ENCODE data around the gene PLEKHD1.

Gene PLEKHD1

DNA sequence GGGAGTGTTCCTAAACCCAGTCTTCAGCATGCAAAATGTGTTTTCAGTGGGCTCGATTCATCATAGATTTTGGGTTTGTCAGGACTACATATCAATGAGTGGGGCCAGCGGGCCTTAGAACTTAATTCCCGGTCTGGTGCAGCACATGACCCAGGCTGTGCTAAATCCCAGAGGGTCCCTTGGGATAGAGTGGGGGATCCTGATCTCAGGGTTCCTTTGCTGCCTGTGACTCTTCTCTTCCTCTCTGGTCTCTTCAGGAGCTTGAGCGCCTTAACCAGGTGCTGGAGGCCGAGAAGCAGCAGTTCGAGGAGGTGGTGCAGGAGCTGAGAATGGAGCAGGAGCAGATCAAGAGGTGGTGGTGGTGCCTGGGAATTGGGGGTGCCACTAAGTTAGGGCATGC, 37.5 kb downstream of the PLEKHD1 start:
- no peak for DNase-seq

DNA sequence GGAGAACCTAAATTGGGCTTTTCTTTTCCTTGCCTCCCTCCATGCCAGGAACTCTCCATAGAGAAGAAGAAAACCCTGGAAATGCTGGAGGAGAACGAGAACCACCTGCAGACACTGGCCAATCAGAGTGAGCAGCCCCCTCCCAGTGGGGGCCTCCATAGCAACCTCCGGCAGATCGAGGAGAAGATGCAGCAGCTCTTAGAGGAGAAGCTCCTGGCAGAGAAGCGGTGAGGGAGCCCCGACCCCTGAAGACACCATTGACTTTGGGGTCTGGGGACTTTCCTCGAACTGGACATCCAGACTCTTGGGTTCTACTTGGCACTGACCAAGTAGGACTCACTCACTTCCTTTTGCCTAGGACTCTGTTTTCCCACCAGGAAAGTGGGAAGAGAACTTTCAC, 41.4 kb downstream of the PLEKHD1 start:
- no peak for DNase-seq

- no peak for DNase-seq
Measured at GRCh38 chr14:69527635-69528034, 43.1 kb downstream of the PLEKHD1 start.

GRCh38 chr14:69528143-69528542, 43.6 kb downstream of the PLEKHD1 start:
- DNase-seq, result no peak

DNA sequence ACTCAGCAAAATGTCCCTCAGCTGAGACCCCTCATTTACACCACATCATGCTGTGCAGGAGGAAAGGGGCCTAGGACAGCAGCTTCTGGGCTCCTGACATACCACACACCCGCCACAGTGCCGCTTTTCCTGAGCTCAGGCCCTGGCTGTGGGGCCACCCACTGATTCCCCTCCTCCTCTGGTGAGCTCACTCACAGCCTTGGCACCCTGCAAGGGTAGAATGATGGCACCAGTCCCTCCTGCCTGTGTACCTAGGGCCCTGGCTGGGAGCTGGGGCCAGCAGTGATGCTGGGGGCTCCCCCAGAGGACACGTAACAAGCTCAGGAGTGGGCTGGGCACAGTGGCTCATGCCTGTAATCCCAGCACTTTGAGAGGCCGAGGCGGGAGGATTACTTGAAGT, 44.4 kb downstream of the PLEKHD1 start:
- DNase-seq, result no peak

DNA sequence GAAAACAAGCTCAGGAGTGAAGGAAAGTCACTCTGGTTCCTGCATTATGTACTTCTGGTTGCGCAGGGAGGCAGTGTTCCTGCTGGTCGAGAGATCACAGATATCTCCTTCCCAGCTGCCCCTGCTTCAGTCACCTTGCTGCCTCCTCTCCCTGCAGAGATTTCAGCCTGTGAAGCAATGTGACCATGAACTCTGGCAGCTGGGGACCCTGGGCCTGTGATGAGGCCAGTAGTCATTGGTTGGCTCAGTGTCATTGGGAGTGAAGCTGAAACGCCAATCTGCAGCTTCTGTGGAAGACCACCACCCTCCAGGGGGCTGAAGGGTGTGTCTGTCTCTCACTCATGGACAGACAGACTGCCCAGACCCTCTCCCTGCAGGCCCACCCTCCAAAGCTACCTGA, 45.0 kb downstream of the PLEKHD1 start:
- DNase-seq, result no peak

DNA sequence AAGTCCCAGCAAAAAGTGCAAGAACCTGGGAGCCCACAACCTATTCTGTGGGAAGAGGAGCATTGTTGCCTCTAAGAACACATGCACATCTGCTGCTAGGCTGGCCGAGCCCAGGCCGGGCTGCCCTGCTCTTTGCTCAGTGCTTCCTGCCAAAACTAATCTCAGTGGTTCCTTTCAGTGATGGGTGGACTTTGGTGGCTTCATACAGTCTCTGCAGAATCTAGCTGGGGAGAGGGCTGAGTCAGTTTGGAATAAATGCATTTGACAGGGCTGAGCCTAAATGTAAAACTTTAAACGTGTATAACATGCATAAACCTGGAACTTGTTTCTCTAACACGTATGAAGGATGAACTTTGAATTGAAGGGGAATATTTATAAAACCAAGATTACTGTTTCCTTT, 45.6 kb downstream of the PLEKHD1 start:
- no peak for DNase-seq

DNA sequence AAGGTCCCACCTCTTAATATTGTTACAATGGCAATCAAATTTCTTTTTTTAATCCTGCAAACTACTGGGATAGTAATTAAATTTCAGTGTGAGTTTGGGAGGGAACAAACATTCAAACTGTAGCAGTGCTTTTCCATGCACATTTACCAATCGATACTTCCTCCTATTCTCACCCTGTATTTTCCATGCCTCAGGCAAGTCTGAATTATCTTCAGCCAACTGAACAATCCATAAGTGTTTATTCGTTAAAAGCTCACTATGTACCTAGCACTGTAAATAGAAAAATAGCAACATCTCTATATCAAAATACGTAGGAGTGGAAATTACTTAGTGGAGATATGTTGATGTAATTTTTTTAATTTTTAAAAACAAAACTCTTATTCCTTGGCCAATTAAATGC, 46.6 kb downstream of the PLEKHD1 start:
- no peak for DNase-seq

- no peak for DNase-seq
Measured at GRCh38 chr14:69532561-69533340, 48.2 kb downstream of the PLEKHD1 start.

DNA sequence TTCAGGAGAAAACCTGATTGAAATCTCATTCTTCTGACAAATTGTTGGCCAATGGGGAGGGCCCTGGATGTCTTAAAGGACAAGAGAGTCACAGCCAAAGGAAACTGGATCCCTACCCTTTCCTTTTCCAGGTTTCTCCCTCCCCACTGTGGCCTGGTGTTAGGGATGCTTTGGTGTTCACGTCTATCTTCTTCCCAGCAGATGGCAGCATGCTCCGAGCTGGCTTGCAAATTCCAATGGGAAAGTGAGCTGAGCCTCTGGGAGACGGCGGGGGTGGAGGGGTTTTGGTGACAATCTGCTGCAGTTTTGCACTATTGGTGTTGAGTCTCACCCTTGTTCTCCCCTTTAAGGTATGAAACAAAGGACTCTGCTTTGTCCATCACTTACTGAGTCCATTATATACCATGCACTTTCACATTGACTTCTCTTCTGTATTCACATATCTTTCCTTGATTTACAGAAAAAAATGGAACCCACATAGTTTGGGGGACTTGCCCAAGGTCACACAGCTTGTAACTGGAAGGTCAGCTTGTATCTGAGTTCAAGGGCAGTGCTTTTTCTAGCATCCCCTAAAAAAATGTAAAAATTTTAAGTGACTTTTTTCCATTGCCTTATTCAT, 50.8 kb downstream of the PLEKHD1 start:
- DNase-seq, result peak; percentile 27

DNA sequence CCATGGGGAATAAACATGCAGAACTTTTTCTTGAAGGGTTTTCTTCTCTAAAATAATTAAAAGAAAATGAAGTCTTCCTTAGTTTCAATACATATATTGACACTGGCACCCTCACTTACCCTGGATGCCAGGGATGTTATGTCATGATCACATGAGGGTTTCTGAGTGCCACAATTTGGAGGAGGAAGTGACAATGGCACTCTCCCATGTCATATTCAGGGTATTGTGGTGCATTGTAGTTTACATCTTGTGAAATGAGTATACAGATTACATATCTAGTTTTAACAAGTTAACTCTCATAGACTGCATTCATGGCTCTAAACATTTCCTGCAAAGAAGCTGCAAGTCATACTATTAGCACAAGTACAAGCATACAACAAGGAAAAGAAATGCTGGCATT, 52.4 kb downstream of the PLEKHD1 start:
- DNase-seq, result no peak

GRCh38 chr14:69537900-69538299, 53.4 kb downstream of the PLEKHD1 start:
- no peak for DNase-seq

DNA sequence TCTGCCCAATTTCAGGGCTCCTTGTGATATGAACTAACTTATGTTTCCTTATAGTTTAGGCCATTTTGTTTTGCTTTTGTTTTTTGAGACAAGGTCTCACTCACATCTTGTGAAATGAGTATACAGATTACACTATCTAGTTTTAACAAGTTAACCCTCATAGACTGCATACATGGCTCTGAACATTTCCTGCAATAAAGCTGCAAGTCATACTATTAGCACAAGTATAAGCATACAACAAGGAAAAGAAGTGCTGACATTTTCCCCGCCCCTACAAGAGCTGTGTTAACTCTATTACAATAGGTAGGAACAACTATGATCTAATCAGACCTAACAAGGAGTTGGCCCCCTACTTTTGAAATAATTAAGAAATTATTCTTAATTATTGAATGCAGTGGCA, 54.2 kb downstream of the PLEKHD1 start:
- no peak for DNase-seq

DNA sequence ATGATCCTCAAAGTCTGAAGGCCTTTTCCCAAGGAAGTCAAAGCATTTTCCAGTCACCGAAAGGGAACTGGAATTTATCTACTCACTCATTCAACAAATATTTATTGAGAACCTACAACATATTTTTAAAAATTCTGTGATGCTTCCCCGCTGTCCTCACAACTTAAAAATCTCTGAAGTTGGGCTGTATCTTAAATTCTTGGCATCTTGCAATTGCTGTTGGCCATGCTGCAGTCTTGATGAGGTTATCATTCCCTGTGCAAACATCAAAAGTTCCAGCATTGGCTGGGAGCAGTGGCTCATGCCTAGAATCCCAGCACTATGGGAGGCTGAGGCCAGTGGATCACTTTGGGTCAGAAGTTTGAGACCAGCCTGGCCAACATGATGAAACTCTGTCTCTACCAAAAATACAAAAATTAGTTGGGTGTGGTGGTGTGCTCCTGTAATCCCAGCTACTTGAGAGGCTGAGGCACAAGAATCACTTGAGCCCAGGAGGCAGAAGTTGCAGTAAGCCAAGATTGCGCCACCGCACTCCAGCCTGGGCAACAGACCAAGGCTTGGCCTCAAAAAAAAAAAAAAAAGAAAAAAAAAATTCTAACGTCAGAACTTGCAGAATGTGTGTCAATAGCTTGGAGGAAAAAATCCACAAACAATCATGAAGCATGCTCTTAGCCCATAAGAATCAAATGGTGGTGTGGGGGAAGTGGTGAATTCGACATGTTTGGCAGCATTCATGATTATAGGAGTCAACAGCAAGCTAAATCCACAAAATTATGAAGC, 55.3 kb downstream of the PLEKHD1 start:
- DNase-seq, result no peak

DNA sequence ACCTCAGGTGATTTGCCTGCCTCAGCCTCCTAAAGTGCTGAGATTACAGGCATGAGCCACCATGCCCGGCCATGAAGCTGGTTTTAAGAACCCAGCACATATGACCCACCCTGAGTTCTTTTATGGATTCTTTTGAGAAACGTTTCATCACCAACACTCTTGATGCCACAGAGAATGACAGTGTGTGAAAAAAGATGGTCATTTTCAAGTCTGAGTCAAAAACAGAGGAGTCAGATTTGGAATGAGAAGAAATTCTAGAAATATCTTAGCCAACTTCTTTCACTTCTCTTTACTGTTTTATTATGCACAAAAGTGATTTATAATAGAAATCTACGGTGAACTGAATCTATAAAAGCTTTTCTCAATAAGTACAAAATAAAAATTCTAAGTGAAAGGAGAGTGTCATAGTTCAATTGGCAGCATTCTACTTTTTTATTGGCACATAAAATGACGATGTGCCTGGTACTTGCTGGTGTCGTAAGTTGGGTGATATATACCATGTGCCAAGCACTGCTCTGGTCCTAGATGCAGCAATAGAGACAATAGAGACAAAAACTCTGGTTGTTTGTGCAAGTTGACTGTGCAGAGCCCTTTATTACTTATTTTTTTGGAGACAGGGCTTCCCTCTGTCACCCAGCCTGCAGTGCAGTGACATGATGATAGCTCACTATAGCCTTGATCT, 56.3 kb downstream of the PLEKHD1 start:
- no peak for DNase-seq

GRCh38 chr14:69542311-69542710, 57.8 kb downstream of the PLEKHD1 start:
- DNase-seq, result no peak

GRCh38 chr14:69543341-69544115, 59.0 kb downstream of the PLEKHD1 start:
- DNase-seq, result no peak

DNA sequence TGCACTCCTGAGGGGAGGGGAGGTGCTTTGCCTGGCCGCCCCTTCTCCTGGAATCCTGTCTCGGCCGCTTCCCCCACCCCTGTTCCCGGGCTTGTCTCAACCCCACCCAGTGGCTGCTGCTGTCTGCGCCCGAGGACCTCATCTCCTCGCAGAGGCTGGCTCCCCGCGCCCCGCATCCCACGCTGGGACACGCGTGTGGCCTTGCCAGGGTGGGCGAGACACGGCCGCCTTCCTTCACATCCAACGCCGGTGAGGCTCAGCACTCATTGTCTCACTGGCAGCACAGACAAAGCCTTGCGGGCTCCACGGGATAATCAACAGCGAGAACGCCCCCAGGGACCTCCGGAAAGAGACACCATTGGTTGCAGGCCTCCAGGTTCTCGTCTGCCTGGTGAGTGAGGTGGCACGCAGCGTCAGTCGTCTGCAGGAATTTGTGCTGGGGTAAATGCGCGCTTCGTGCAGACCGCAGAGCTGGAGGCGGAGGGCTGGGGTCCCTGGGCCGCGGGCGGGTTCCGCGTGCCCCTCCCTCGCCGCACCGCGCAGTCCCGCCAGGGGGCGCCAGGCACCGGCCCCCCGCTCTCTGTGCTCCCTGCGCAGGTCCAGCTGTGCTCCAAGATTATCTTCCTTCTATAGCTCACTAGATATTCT, 63.3 kb downstream of the PLEKHD1 start:
- no peak for DNase-seq

GRCh38 chr14:69548566-69548965, 64.0 kb downstream of the PLEKHD1 start:
- DNase-seq, result no peak

DNA sequence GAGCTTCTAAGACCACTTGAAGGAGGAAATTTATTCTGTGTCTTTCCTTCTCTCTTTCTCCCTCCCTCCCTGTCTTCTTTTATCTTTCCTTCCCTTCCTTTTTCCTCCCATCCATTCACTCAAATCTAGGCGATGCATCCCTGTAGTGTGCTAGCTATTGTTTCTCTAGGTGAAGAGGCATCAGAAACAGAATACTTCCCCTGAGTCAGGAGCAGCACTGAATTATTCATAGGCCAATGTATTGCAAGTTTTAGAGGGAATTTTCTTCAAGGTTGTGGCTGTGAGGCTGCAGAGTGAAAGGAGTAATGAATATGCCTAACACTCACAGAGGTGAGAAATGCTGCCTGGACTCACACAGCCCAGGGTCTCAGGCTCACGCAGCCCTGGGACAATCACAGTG, 67.0 kb downstream of the PLEKHD1 start:
- no peak for DNase-seq

DNA sequence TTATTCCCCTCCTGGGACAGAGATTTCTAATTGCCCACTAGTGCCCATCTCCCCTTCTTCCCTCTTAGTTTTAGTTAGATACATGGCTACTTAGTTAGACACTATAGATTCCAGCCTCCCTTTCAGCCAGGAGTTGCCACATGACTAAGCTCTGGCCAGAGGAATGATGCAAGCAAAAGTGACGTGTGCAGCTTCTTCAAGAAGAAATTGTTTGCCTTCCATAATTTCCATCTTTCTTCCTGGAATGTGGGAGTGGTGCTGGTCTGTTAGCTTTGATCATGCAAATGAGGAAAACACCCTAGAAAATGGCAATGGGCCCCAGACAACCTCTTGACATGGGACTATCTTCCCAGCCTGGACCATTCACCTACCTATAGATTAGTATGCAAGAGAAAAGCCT, 68.7 kb downstream of the PLEKHD1 start:
- no peak for DNase-seq

DNA sequence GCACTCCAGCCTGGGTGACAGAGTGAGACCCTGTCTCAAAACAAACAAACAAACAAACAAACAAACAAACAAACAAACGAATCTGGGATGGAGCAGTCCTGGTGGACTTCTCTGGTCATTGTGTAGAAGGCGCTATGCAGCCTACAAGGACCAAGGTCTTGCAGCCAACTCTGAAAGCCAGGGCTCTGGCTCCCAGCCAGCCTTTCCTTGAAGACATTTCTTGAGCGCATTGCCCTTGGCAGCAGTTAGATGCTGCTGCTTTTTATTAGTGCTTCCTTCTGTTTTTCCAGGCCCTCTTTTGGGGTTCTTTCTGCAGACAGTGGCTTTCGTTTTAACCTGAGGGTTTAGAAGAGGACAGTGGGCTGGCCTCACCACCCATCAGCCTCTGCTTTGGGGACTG, 70.0 kb downstream of the PLEKHD1 start:
- no peak for DNase-seq
